Retina (tissue), 1 donor: ENCODE measurements around the gene PLCB4.
"Not testable (repeated sequence)": the region's sequence is repeated elsewhere in the genome, so short reads cannot be mapped to it uniquely, and the experiment has no call there.

Experiments used
- DNase-seq: peaks from one replicate; pipeline ENCODE4 v3.0.0-alpha.2; 2016

PLCB4 gene

DNA sequence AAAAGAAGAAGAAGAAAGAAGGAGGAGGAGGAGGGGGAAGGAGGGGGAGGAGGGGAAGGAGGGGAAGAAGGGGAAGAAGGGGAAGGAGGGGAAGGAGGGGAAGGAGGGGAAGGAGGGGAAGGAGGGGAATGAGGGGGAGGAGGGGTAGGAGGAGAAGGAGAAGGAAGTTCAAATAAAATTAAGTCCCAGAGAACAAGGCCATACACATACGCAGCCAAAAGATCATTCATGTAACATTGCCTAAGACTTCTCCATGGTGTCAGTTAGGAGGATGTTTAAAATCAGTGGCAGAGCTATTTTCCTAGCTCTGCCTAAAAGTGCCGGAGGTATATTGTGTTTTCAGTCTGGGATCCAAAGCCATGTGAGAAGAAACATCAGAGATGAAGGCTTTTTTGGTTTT is 75.8 kb downstream of the PLCB4 start:
- no peak for DNase-seq

DNA sequence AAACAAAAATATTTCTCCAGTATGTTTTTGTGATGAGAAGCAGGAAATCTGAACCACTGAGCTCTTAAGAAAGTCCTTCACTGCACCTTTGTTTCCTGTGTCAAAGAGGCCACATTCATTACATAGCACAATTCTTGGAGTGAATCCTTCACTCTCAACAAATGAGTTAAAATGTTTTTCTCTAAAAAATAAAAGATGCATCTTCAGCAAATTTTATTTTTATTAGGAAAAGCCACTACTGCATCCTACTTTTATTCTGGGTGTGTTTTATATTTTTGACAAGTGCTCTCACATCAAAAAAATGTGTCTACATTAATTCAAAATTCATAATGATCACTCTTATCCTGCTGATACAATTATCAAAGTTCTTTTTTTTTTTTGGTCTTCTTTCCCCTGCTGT is 76.3 kb downstream of the PLCB4 start:
- DNase-seq: no peak

DNA sequence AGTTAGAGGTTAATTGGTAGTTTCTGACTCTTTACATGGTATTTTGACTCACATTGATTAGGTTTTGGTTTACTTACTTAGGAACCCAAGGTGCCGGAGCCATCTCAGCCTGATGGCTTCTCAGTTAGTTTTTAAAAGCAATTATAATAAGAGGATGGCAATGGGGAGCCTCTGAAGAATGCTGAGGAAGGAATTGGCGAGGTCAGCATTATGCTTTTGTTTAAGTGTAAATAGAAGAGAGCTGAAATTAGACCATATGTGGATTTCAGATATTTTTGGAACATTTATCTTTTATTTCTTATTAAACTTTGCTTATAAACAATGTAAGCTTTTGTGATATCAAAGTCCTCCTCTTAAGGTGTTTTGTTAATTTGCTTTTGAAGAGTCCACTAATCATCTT is 77.8 kb downstream of the PLCB4 start:
- no peak for DNase-seq

DNA sequence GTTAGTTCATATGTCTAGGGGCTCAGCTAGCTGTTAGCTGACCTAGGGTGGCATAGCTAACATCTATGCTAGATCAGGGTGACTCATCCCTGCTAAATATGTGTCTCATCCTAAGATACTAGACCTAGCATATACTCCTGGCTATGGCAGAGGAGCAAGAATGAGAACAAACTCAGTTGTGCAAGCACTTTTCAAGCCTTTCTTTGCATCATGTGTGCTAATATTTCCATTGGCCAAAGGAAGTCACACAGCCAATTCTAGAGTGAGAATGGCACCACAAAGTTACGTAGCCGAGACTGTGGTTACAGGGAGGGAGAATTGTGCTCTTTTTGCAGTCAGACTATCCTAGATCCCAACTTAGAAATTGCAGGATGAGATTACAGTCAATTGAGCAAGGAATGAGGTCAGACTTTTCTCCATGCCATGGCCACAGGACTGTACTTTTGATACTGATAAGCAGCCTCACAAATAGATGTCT is 78.7 kb downstream of the PLCB4 start:
- DNase-seq: no peak

DNA sequence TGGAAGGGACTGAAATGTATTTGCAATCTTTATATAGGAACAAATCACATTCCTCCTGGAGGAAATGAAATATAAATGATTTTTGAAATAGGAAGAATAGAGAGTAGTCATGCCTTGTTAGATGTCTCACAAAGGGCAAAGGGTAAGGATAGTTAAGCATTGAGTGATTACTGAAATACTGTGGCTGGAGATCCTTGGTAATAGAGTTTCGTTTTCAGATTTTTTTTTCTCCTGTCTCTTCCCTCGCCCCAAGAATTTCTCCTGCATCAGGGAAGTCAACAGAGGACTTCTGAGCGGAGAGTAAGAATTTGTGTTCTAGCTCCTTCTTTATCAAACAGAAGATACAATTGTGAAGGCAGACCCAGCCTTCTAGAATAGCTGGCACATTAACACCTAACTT is 79.4 kb downstream of the PLCB4 start:
- DNase-seq: no peak

DNA sequence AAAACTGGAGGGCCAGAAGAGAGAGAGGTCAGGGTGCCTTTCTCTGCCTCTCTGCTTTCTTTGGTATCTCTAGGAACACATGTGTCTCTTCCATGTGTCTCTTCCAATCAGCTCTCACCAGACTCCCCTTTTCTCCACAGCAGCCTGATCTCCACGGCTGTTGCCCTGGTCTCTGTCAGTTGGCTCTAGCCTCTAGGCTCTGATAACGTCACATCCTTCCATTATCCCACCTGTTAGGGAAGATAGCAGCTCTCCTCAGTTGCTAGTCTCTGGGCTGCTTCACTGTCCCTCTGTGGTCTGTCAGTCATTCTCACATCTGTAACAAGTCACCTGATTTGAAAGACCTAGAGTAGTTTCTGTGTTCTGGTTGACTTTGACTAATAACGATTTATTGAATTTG is 80.2 kb downstream of the PLCB4 start:
- DNase-seq: no peak

DNA sequence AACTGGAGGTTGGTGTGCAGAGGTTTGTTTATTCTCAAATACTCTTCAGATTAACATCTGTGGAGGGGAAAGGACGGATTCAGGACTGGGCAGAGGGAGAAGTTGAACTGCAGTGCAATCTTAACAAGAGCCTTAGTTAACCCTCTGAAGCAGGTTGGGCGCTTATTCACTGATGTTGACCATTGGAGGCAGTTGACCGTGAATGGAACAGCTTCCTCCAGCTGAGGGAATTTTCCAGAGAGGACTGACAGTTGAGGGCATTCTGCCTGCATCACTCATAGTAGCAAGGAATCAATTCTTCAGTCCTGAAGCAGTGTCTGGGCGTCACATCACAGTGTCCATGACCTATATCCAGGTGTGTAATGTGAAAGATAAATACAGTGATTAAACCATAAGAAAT is 80.9 kb downstream of the PLCB4 start:
- no peak for DNase-seq

DNA sequence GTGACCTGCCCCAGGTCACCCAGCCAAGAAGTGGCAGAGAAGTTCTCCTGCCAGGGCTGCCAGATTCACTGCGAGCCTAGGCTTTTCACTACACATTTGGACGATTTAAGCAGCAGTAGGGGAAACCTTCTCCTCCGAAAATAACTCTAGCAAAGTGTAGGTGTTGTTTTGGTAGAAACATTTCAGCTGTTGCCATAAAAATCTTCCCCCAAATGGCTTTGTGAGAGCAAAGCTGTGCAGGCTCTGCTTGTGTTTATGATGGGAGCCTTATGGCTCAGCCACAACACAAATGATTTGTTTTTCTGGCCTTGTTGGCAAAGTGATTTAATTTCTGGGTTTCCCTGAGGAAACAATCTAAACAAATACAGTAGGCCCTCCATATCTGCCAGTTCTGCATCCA is 81.8 kb downstream of the PLCB4 start:
- DNase-seq: no peak

DNA sequence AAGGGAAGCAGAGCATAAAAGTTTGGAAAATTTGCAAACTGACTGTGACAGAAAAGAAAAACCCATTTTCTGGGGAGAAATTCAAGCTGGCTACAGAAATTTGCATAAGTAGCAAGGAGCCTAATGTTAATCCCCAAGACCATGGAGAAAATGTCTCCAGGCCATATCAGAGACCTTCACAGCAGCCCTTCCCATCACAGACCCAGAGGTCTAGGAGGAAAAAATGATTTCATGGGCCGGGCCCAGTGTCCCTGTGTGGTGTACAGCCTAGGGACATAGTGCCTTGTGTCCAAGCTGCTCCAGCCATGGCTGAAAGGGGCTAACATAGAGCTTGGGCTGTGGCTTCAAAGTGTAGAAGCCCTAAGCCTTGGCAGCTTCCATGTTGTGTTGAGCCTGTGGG is 83.3 kb downstream of the PLCB4 start:
- not testable (repeated sequence) for DNase-seq

DNA sequence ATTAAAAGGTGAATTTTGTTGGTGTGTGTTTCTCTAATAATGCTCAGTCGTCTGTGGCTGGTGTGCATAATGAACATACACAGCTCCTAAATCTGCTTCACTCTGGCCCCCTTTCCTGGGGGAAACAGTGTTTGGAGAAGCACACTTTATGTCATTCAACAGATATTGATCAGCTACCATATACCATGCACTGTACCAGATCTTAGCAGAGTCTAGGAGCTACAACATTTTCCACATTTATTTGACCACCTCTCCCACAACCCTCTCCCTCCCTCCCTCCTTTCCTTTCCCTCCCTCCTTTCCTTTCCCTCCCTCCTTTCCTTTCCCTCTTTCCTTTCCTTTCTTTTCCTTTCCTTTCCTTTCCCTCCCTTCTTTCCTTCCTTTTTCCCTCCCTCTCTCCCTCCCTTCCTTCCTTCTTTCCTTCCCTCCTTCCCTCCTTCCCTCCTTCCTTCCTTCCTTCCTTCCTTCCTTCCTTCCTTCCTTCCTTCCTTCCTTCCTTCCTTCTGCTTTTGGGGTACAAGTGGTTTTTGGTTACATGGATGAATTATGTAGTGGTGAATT is 85.7 kb downstream of the PLCB4 start:
- DNase-seq: no peak

DNA sequence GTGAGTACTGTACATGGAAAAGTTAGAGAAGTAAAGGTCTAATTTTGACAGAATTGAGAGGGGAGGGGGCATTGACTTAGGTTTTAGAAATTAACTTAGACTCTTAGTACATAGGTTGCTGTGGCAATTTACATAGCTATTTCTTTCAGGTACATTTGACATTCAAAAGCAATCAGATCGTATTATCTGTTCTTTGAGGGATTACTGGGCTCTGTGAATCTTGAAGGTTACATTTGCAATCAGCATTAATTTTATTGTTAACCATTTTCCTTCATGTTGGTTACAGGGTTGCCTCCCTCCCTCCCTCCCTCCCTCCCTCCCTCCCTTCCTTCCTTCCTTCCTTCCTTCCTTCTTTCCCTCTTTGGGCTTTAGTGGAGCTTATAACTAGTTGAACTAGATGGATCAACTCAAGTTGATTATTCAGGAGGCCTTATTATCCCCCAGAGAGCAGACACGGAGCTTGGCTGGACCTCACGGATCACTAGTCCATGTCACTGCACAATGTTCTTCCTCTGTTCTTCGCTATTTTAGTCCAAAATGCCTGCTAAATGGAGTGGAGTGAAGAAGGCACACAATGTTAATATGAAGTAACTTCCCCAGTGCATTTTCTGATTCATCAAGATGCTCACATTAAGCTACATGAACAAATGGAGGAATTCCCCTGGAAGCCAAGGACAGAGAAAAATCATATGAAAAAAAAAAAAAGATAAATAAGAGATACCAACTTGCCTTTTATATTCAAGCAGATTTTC is 87.8 kb downstream of the PLCB4 start:
- DNase-seq: no peak

DNA sequence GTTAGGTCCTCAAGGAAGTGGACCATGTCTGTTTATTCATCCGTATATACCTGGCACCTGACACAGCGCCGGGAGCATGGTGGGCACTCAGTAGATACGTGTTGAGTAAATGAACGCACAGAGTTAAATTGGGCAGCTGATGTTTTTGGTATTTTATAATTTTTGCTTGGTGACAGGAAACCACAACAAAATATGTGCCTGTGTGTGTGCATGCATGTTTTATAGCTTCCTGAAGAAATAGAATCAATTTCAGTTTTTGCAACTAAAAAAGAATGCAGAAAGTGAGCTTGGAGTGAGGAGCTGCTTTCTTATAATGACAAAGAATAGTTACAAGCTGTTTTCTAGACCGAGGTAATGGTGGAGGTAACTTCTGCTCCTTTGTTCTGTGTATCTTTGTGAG is 91.4 kb downstream of the PLCB4 start:
- DNase-seq: no peak

DNA sequence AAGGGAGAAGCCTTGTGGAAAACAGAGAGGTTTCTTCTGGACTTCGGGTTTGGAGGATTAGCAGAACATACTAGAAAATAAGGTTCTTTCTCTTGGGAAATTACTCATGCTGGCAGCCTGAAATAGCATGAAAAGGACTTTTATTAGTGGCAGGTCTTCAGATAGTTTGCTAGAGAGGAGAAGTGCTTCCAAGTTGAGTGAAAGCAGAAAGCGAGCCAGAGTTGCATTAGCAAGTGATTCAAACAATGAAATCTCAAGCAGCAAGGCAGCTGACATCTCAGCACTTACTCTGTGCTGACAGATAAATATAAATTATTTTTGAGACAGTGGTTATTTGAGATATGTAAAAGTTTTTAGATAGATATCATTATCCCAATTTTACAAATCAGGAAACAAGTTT is 91.9 kb downstream of the PLCB4 start:
- no peak for DNase-seq

DNA sequence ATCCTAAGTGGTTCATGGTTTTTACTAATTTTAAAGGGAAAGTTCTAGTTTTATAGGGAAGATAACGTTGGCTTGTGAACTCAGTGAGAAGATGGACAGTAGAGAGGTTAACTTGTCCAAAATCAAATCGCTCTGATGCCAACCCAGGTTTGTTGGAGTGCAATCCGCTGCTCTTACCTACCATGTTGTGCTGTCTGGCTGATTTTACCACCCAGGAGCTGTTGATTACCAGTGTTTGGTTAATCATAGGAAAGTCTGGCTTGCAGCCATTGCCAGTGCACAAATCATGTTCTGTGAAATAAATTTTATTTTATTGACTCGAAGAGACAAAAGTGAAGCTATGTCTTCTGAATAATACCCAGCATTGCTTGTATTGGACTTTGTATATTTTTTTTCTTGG is 92.4 kb downstream of the PLCB4 start:
- no peak for DNase-seq

DNA sequence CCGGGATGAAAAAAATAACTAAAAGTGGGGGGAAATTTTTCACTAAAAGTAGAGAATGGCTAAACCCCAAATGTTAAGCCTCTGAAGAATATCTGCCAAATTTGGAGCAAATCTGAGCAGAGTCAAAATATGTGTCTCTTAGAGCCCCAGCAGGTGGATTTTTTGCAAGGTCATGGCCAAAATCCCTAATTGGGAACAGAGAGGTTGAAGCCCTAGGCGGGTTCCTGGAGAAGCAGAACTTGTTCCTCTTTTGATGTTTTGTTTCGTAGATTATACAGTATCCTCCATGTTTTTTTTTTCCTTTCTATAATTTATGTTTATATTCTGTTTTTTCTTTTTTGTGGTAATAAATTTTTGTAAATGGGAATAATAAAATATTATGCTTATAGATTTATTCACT is 94.4 kb downstream of the PLCB4 start:
- no peak for DNase-seq

DNA sequence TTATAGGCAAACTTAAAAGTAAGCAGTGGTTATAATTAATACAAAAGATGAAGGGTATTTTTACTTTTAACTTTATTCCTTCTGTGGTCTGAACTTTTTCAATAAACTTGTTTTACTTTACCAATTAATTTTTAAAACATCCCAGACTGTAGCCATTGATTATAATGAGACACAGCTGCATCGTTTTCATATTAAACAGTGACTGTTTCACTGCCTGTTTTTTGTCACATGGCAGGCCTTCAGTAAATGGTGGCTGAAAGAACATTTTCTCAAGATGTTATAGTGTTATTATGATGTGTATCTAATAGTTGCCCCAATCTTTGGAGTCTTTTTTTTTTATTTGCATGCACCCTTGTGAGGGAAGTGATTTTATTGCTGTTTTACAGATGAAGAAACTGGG is 95.1 kb downstream of the PLCB4 start:
- no peak for DNase-seq

DNA sequence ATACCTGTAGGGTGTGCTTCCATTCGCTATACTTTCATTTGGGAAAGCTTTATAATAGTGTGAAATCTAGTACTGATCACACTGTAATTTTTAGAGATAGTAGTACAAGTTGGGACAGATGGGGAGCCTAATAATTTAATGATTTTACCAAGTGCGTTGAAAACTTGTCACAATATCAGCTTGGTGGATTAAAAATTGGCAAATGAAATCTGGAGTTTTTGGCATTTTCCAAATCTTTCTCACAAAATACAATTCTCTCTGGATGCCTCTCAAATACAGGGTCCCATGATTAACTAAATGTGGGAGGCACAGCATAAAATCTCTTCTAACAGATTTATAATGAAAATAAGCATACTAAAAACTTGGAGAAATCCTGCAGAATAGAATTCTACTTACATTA is 96.4 kb downstream of the PLCB4 start:
- no peak for DNase-seq

DNA sequence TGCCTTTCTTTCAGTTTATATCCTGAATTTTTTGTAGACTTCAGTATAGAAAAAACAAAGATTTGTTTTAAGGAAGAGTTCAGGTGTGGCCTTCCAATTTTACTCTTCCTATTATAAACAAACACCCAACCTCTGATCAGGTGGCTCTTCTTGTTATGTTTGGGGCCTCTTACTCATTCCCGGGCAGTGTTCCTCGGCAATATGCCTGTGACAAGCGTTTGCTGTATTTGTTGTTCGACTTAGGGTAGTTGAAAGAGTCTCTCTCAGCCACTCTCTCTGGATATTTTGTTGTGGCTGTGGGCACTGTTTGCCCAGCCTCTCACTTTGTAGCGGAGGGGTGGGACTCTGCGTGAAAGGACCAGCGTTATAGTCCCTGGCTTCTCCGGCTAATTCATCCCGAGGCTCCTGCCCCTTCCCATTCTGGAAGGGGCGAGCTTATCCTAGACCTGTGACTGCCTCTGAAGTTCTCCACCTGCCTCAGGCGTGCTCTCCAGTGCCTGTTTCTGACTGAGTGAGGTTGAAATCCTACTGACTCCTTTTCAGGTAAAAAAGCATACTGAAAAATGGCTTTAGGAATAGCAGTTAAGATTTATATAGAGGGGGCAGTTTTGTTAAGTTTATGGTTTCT is 97.4 kb downstream of the PLCB4 start:
- no peak for DNase-seq

DNA sequence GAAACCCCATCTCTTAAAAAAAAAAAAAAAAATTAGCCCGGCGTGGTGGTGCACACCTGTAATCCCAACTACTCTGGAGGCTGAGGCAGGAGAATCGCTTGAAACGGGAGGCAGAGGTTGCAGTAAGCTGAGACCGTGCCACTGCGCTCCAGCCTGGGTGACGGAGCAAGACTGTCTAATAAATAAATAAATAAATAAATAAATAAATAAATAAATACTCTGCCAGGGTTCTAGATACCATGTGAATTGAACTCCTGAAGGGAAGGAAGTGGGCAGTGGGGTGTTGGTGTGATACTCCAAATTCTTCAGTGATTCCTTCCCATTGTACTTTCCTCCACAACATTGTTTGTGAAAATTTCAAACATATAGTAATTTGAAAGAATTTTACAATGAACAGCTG is 100.5 kb downstream of the PLCB4 start:
- DNase-seq: no peak

DNA sequence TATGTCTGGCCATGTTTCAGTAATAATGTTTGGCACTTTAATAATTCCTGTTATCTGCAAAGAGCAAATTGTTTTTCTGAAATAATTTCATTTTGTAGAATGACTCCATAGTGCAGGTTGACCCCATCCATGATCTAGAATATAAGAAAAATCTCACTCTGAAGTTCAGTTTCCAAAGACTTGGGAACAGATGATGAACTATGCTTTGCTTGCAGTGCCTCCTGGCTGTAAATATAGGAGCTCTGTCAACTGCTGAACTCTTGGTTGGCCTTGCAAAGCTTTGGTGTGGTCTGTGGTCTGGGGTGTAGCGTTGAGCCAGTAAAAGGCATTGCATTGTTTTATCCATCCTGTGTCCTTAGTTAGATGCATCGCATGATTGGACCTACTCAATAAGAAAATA is 104.0 kb downstream of the PLCB4 start:
- DNase-seq: no peak

DNA sequence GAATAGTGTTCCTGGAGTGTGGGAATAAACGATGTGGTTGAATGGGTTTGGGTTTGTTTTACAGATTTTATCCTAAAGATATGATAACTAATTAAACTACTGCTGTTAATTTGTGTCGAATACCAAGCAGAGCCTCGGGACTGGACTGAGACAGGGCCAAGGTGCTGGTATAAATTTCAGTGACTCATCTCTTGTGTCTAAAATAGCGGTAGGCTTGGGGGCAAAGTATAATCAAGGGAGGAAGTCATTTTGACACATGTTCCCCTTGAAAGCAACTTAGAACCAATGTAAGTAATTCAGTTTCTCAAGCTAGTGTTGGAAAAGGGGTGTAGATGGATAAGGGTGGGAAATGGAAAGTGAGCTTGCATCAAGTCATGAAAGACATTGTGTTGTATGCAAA is 108.4 kb downstream of the PLCB4 start:
- no peak for DNase-seq

DNA sequence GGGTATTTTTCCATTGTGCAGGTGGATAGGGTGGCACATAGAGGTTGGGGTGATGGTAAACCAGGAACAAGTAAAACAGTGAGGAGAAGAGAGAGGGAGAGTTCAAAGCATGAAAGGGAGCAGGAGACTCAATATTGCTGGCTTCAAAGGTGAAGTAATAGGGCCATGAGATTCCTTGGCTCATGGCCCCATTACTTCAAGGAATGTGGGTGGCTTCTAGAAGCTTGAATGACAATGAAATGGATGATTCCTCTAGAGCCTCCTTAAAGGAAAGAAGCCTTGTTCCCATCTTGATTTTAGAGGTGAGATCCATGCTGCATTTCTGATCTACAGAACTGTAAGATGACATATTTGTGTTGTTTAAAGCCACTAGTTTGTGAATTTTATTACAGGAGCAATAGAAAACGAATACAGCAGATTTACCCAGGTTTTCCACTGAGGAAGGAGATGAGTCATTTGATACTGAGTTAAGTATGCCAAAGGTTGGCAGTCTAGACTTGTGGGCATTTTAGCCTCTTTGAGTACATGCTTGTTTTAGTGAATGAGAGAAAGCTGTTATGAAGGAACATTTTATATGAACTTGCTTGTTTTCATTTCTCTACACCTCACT is 110.4 kb downstream of the PLCB4 start:
- no peak for DNase-seq

DNA sequence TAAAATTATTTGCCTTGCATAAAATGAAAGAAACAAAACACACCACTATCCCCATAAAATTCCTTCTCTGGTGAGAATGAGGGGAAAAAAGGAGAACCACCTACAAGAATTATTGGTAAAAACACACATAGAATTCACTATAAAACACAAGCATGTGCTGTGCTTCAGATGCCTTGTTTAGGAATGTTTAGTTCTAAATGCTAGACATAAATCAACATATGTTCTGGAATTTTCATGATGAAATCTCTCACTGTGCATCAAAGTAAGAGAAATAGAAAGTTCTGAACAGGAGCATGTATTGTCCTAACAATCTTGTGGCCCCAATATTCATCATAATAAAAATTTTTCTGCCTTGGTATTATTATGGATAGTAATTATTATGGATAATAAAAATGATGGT is 111.0 kb downstream of the PLCB4 start:
- no peak for DNase-seq
